CD14-positive monocyte (primary cell): ENCODE measurements around the gene DOCK4. TPM values are rescaled to one million over a fixed set of nuclear protein-coding genes. Genes with fewer than 3 reads are reported as not detected.

Experiments
- DNase-seq, 3 donors: peaks; one replicate each; pipeline ENCODE4 v3.0.0-alpha.2; 2011 to 2022
- H2AFZ ChIP-seq: 2 replicates; pipeline ENCODE4 v1.6.0; 2012; ENCODE audit warnings: mild to moderate bottlenecking, low read depth, low read length, inconsistent platforms; ENCODE audit not compliant: insufficient read depth, poor library complexity, severe bottlenecking
- H3K27ac ChIP-seq, 2 donors: 1 replicate in 1 of 2; 2 replicates in 1 of 2; pipeline ENCODE4 v1.5.1; 2012 to 2013; ENCODE audit warnings: low read length in 2 of 2, control low read depth in 1 of 2, inconsistent platforms in 1 of 2, low read depth in 1 of 2, mild to moderate bottlenecking in 1 of 2
- H3K27me3 ChIP-seq, 2 donors: one replicate each; pipeline versions ENCODE4 v1.6.0 to v1.6.1; 2011 to 2013; ENCODE audit warnings: low read length in 2 of 2; ENCODE audit not compliant: control insufficient read depth in 2 of 2, insufficient read depth in 2 of 2
- H3K36me3 ChIP-seq, 2 donors: replicated peaks in 1 of 2; 1 replicate in 1 of 2; 2 replicates in 1 of 2; pipeline versions ENCODE4 v1.5.1 to v1.6.1; 2012 to 2013; ENCODE audit warnings: low read length in 2 of 2, control low read depth in 1 of 2, inconsistent platforms in 1 of 2, mild to moderate bottlenecking in 1 of 2; ENCODE audit not compliant: insufficient read depth in 2 of 2, control insufficient read depth in 1 of 2
- H3K4me1 ChIP-seq, 2 donors: 1 replicate in 1 of 2; 2 replicates in 1 of 2; pipeline versions ENCODE4 v1.5.1 to v1.6.1; 2012 to 2013; ENCODE audit warnings: low read length in 2 of 2, control low read depth in 1 of 2, inconsistent platforms in 1 of 2, mild to moderate bottlenecking in 1 of 2, moderate library complexity in 1 of 2; ENCODE audit not compliant: insufficient read depth in 2 of 2, control insufficient read depth in 1 of 2
- H3K4me2 ChIP-seq: replicated peaks from 2 replicates; pipeline ENCODE3; 2012; ENCODE audit warnings: low read length, moderate library complexity, mild to moderate bottlenecking; ENCODE audit not compliant: poor library complexity, severe bottlenecking; ENCODE audit errors: extremely low read depth
- H3K4me3 ChIP-seq, 3 experiments: fragments of 200-600 bp in 1 of 3; sonication (generic) in 1 of 3; replicated peaks in 1 of 3; 1 replicate in 2 of 3; 2 replicates in 1 of 3; pipeline ENCODE4 v1.5.1; 2011 to 2013; ENCODE audit warnings: low read length in 3 of 3, mild to moderate bottlenecking in 3 of 3, control low read depth in 2 of 3, low read depth in 2 of 3, inconsistent platforms in 1 of 3, moderate library complexity in 1 of 3
- H3K79me2 ChIP-seq: 2 replicates; pipeline ENCODE4 v1.6.0; 2012; ENCODE audit warnings: mild to moderate bottlenecking, control low read depth, inconsistent platforms, low read length, moderate library complexity; ENCODE audit not compliant: insufficient read depth
- H3K9ac ChIP-seq: 2 replicates; pipeline ENCODE4 v1.6.0; 2017; ENCODE audit warnings: low read length, mild to moderate bottlenecking; ENCODE audit not compliant: insufficient read depth, poor library complexity, severe bottlenecking
- H3K9me3 ChIP-seq, 2 donors: replicated peaks in 1 of 2; 1 replicate in 1 of 2; 2 replicates in 1 of 2; pipeline versions ENCODE4 v1.5.1 to v1.6.1; 2012 to 2013; ENCODE audit warnings: low read length in 2 of 2, control low read depth in 1 of 2; ENCODE audit not compliant: control insufficient read depth in 1 of 2, insufficient read depth in 1 of 2
- H4K20me1 ChIP-seq: 2 replicates; pipeline ENCODE4 v1.6.0; 2012; ENCODE audit warnings: mild to moderate bottlenecking, low read length, control low read depth, moderate library complexity; ENCODE audit not compliant: insufficient read depth
- H3K27ac Mint-ChIP-seq, 7 donors: one replicate each; pipeline ENCODE4 v1.8.0; 2020; ENCODE audit warnings: mild to moderate bottlenecking in 7 of 7, mixed read lengths in 7 of 7, moderate library complexity in 6 of 7, inconsistent platforms in 2 of 7
- H3K27me3 Mint-ChIP-seq, 3 donors: one replicate each; pipeline ENCODE4 v1.8.0; 2021 to 2022; ENCODE audit warnings: low read depth in 3 of 3, mild to moderate bottlenecking in 3 of 3, mixed read lengths in 3 of 3, moderate library complexity in 3 of 3, inconsistent platforms in 1 of 3
- H3K36me3 Mint-ChIP-seq, 2 donors: one replicate each; pipeline ENCODE4 v1.8.0; 2020; ENCODE audit warnings: mixed read lengths in 2 of 2, inconsistent platforms in 1 of 2, mild to moderate bottlenecking in 1 of 2
- H3K4me1 Mint-ChIP-seq: one replicate; pipeline ENCODE4 v1.8.0; 2020; ENCODE audit warnings: mild to moderate bottlenecking, mixed read lengths
- H3K4me3 Mint-ChIP-seq, 2 donors: one replicate each; pipeline ENCODE4 v1.8.0; 2020; ENCODE audit warnings: mild to moderate bottlenecking in 2 of 2, mixed read lengths in 2 of 2, moderate library complexity in 1 of 2
- H3K9me3 Mint-ChIP-seq, 7 donors: one replicate each; pipeline ENCODE4 v1.8.0; 2020 to 2022; ENCODE audit warnings: mixed read lengths in 7 of 7, mild to moderate bottlenecking in 6 of 7, moderate library complexity in 6 of 7, inconsistent platforms in 2 of 7
- WGBS: methylation state at CpG from one replicate; pipeline ENCODE4 v1.1.5; 2013; ENCODE audit warnings: missing lambda C conversion rate; ENCODE audit not compliant: insufficient coverage; 5-methylcytosine and 5-hydroxymethylcytosine counted together
- intact Hi-C, 2 donors: fragments of 100-400 bp; cut with micrococcal nuclease; formaldehyde crosslinking; loops; one replicate each; pipeline versions ENCODE4 v1.15.0 to v1.15.1; 2023
- polyA plus RNA-seq, 3 donors: library from polyadenylated mRNA; depleted of rRNA in 1 of 3; unstranded in 2 of 3; stranded (reverse) in 1 of 3; fragments of 300-500 nt in 2 of 3; fragments of >200 nt in 1 of 3; fragmentation: Illumina TruSeq in 2 of 3; gene quantifications; 1 replicate in 2 of 3; 2 replicates in 1 of 3; pipeline ENCODE4 v1.2.3, GENCODE V29; 2012 to 2021
- TF ChIP-seq, protein P1 (sequence below): fragments of 200-600 bp; IDR thresholded peaks from one replicate; pipeline ENCODE4 v1.8.0; 2022; ENCODE audit warnings: antibody characterized with exemption, mild to moderate bottlenecking

Gene DOCK4
- polyA plus RNA-seq, 3 donors, result 1.3 to 5.0 (median 2.7) TPM

DNA sequence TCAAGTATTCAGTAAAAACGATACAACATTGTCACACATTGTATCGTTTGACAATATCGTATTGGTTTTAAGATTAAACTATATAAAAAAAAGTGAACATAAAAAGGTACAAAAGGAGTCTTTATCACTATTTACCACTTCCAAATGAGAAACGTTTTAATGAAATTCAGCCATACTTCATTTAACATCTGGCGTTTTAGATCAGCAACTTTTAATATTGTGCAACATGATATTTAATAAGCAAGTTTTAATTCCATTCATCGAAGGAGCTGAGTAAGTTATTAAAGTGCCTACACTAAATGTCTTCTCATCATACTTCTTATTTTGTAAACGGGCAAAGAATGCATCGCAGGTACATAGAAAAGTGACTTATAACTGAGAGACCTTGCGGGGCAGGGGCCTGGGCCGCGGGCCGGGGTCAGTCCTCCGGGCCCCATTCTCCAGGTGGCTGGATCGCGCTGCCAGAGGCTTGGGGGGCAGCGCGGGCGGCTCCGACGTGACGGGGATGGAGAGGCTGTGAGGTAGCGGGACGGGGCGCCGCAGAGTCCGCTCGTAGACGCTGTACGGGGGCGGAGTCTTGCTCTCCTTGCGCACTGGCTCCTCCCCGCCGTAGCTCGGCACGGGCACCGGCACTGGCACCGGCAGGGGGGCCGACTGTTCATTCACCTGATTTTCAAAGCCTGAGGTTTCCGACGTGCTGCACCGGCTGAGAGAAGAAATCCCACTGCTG lies 478.1 kb downstream of the DOCK4 start:
- H3K9me3 ChIP-seq, result no peaks in the 10 kb centered on the region
- Mint-ChIP-seq H3K27ac (no peak overlapping the region), H3K4me3 (no peak overlapping the region), H3K36me3 (no peaks in the 10 kb centered on the region), H3K27me3 (peaks cover 2 to 8% (median 3%) of the 10 kb centered on the region in 3 donors), H3K9me3 (peaks cover 0 to 1% (median 0%) of the 10 kb centered on the region in 7 donors), H3K4me1 (no peaks in the 10 kb centered on the region)
- TF ChIP-seq, protein P1, sequence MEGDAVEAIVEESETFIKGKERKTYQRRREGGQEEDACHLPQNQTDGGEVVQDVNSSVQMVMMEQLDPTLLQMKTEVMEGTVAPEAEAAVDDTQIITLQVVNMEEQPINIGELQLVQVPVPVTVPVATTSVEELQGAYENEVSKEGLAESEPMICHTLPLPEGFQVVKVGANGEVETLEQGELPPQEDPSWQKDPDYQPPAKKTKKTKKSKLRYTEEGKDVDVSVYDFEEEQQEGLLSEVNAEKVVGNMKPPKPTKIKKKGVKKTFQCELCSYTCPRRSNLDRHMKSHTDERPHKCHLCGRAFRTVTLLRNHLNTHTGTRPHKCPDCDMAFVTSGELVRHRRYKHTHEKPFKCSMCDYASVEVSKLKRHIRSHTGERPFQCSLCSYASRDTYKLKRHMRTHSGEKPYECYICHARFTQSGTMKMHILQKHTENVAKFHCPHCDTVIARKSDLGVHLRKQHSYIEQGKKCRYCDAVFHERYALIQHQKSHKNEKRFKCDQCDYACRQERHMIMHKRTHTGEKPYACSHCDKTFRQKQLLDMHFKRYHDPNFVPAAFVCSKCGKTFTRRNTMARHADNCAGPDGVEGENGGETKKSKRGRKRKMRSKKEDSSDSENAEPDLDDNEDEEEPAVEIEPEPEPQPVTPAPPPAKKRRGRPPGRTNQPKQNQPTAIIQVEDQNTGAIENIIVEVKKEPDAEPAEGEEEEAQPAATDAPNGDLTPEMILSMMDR, result no peak
- WGBS, result 86% methylated on average over 34 of the region's 41 CpGs
- H3K27me3 ChIP-seq, result no peaks in the 10 kb centered on the region
- no peak overlapping the region for H3K4me3 ChIP-seq
- no peak overlapping the region for H2AFZ ChIP-seq
- no peaks in the 10 kb centered on the region for H3K79me2 ChIP-seq
- no peaks in the 10 kb centered on the region for H3K36me3 ChIP-seq
- no peak overlapping the region for H3K4me2 ChIP-seq
- H3K4me1 ChIP-seq, result no peaks in the 10 kb centered on the region
- no peak overlapping the region for H3K9ac ChIP-seq
- DNase-seq, result no peak
- H3K27ac ChIP-seq, result no peak overlapping the region
- no peaks in the 10 kb centered on the region for H4K20me1 ChIP-seq
- intact Hi-C loops, result no loop called here

DNA sequence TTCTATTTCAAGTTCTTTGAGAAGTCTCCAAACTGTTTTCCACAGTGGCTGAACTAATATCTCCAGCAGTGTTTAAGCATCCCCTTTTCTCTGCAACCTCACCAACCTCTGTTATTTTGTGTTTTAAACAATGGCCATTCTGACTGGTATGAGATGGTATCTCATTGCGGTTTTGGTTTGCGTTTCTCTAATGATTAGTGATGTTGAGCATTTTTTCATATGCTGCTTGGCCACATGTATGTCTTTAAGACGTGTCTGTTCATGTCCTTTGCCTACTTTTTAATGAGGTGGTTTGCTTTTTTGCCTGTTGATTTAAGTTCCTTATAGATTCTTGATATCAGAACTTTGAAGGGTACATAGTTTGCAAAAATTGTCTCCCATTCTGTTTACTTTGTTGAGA lies 487.3 kb downstream of the DOCK4 start:
- peaks cover 0 to 3% (median 1%) of the 10 kb centered on the region in 3 donors for H3K27me3 Mint-ChIP-seq
- no peaks in the 10 kb centered on the region for H3K4me1 Mint-ChIP-seq
- no peak overlapping the region for H3K27ac Mint-ChIP-seq
- H3K9me3 ChIP-seq, result no peaks in the 10 kb centered on the region
- H3K79me2 ChIP-seq, result no peaks in the 10 kb centered on the region
- DNase-seq, result no peak
- intact Hi-C loops, result no loop called here
- TF ChIP-seq, protein P1, result no peak
- no peak overlapping the region for H3K9ac ChIP-seq
- no peak overlapping the region for H2AFZ ChIP-seq
- WGBS, result no CpG with 5 or more reads among the region's 3 CpGs
- H3K4me1 ChIP-seq, result no peaks in the 10 kb centered on the region
- H3K9me3 Mint-ChIP-seq, result peaks cover 0 to 11% (median 3%) of the 10 kb centered on the region in 7 donors
- H3K4me2 ChIP-seq, result no peak overlapping the region
- H3K36me3 ChIP-seq, result no peaks in the 10 kb centered on the region
- no peak overlapping the region for H3K4me3 ChIP-seq
- H3K36me3 Mint-ChIP-seq, result no peaks in the 10 kb centered on the region
- H3K27me3 ChIP-seq, result no peaks in the 10 kb centered on the region
- H4K20me1 ChIP-seq, result no peaks in the 10 kb centered on the region
- no peak overlapping the region for H3K27ac ChIP-seq
- H3K4me3 Mint-ChIP-seq, result no peak overlapping the region
